Stomach (tissue), 4 donors: ENCODE measurements around the gene ATP6V0B.

Experiments
- EP300 ChIP-seq: sonication (generic); formaldehyde crosslinking; IDR thresholded peaks from one replicate; pipeline ENCODE4 v1.6.1; 2017; ENCODE audit warnings: antibody characterized with exemption
- POLR2A ChIP-seq, 4 donors: fragments of 450-650 bp; IDR thresholded peaks; one replicate each; pipeline ENCODE4 v1.6.1; 2016; ENCODE audit warnings: antibody characterized with exemption in 4 of 4, control low read depth in 2 of 4, mild to moderate bottlenecking in 1 of 4, moderate library complexity in 1 of 4
- TF ChIP-seq, protein P1 (sequence below), 7 experiments: fragments of 450-650 bp in 4 of 7; fragments of 200-600 bp in 3 of 7; sonication (generic) in 3 of 7; IDR thresholded peaks; one replicate each; pipeline ENCODE4 v1.5.1; 2016 to 2019; ENCODE audit warnings: antibody characterized with exemption in 7 of 7, control low read depth in 2 of 7, mild to moderate bottlenecking in 1 of 7

DNA sequence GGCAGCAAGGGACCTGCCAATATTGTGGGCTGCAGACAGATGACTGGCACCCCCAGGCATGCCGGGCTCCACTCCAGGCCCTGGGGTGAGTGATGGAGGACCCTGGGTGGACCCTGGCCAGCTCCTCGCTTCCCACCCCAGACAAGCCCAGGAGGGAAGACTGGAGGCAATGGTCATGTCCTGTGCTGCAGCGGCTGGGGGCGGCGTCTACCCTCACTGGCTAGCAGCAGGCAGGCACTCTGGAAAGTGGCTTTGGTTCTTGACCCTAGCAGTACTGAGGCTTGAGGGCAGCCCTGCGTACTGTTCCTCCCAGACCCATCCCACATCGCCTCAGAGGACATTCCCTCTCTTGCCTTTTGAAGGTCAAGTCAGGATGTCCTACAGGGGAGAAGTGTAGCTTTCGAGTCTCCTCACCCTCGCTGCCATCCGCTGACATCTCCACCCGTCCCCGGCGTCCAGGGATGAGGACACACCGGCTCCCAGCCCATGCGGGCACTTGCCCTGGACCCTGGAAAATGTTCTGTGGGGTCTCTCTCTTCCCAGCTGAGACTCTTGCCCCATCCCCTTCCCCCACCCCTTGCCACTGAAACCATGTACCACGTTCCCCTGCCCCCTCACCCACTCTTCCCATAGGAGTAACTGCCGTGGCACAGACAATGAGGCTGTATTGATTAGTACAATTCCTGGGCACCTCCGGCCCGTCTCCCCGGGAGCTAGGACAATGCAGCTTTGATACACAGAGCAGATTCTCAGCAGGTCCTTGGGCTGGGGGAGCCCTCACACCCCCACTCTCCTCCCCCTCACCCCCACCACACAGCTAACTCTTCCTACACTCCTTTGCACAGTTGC lies 41.5 kb downstream of the ATP6V0B start:
- TF ChIP-seq, protein P1, sequence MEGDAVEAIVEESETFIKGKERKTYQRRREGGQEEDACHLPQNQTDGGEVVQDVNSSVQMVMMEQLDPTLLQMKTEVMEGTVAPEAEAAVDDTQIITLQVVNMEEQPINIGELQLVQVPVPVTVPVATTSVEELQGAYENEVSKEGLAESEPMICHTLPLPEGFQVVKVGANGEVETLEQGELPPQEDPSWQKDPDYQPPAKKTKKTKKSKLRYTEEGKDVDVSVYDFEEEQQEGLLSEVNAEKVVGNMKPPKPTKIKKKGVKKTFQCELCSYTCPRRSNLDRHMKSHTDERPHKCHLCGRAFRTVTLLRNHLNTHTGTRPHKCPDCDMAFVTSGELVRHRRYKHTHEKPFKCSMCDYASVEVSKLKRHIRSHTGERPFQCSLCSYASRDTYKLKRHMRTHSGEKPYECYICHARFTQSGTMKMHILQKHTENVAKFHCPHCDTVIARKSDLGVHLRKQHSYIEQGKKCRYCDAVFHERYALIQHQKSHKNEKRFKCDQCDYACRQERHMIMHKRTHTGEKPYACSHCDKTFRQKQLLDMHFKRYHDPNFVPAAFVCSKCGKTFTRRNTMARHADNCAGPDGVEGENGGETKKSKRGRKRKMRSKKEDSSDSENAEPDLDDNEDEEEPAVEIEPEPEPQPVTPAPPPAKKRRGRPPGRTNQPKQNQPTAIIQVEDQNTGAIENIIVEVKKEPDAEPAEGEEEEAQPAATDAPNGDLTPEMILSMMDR (IDR thresholded peaks at IDR 0.05): no peak
- TF ChIP-seq POLR2A (IDR thresholded peaks at IDR 0.05) (no peak), EP300 (no peak)
